Calu3 (cell line): ENCODE measurements around the gene VGLL4. TPM values are rescaled to one million over a fixed set of nuclear protein-coding genes. Genes with fewer than 3 reads are reported as not detected.

Experiments used
- BruUV-seq: library from RNA; stranded (reverse); fragments of 400-500 nt; replicated peaks from 2 replicates; lab custom pipeline; 2021; lab: Mats Ljungman, UMichigan
- CTCF ChIA-PET: fragments of 300-600 bp; sonication (Branson Sonifier 250); formaldehyde crosslinking; loops from one replicate; lab custom pipeline; 2022; ENCODE audit warnings: antibody characterized with exemption; lab: Charles Lee
- DNase-seq: peaks from one replicate; pipeline ENCODE4 v3.0.0; 2022
- H3K27ac Mint-ChIP-seq: one replicate; pipeline ENCODE4 v1.8.0; 2022; ENCODE audit warnings: mixed read lengths; ENCODE audit not compliant: unreplicated experiment
- H3K27me3 Mint-ChIP-seq: one replicate; pipeline ENCODE4 v1.8.0; 2022; ENCODE audit warnings: mixed read lengths; ENCODE audit not compliant: unreplicated experiment
- H3K36me3 Mint-ChIP-seq: one replicate; pipeline ENCODE4 v1.8.0; 2022; ENCODE audit warnings: mild to moderate bottlenecking, moderate library complexity, mixed read lengths; ENCODE audit not compliant: insufficient read depth, unreplicated experiment
- H3K4me1 Mint-ChIP-seq: one replicate; pipeline ENCODE4 v1.8.0; 2022; ENCODE audit warnings: mild to moderate bottlenecking, low read depth, mixed read lengths; ENCODE audit not compliant: unreplicated experiment
- H3K4me3 Mint-ChIP-seq: one replicate; pipeline ENCODE4 v1.8.0; 2022; ENCODE audit warnings: mild to moderate bottlenecking, low read depth, moderate library complexity, mixed read lengths; ENCODE audit not compliant: unreplicated experiment
- H3K9me3 Mint-ChIP-seq: one replicate; pipeline ENCODE4 v1.8.0; 2022; ENCODE audit warnings: low read depth, mixed read lengths; ENCODE audit not compliant: unreplicated experiment
- CTCF ChIP-seq: fragments of 200-600 bp; IDR thresholded peaks from one replicate; pipeline ENCODE4 v1.8.0; 2022; ENCODE audit warnings: antibody characterized with exemption; ENCODE audit not compliant: unreplicated experiment
- intact Hi-C: fragments of 100-400 bp; cut with micrococcal nuclease; formaldehyde crosslinking; loops from one replicate; pipeline ENCODE4 v1.10.0; 2022; ENCODE audit not compliant: unreplicated experiment
- total RNA-seq: library from RNA; stranded (reverse); gene quantifications from 2 replicates; pipeline ENCODE4 v1.2.3, GENCODE V29; 2022

VGLL4 gene
- total RNA-seq, 1 experiment from 2014 or later = 51.3 TPM

GRCh38 chr3:11589706-11590105 is 54.0 kb downstream of the VGLL4 start:
- Mint-ChIP-seq H3K36me3 (no peaks in the 10 kb centered on the region), H3K4me3 (no peak overlapping the region), H3K9me3 (no peaks in the 10 kb centered on the region), H3K27me3 (no peaks in the 10 kb centered on the region), H3K27ac (no peak overlapping the region), H3K4me1 (peaks cover 73% of the 10 kb centered on the region)
- DNase-seq = no peak
- CTCF ChIA-PET = interaction anchor here (0.6 kb wide), 1 partner anchor 11 kb away, joined by 6 read pairs; no protein-coding TSS in a partner anchor
- no peak for TF ChIP-seq CTCF
- BruUV-seq = no TSS peak
- intact Hi-C loops = no loop called here

- Mint-ChIP-seq H3K36me3 (no peaks in the 10 kb centered on the region), H3K4me1 (peaks cover 82% of the 10 kb centered on the region), H3K4me3 (no peak overlapping the region), H3K27me3 (no peaks in the 10 kb centered on the region), H3K9me3 (no peaks in the 10 kb centered on the region), H3K27ac (peak overlapping the region; percentile 28)
- intact Hi-C loops = no loop called here
- BruUV-seq = no TSS peak
- no peak for TF ChIP-seq CTCF
- CTCF ChIA-PET = no interaction called here
- no peak for DNase-seq
Observed at GRCh38 chr3:11588755-11589154, 55.0 kb downstream of the VGLL4 start.

GRCh38 chr3:11588338-11588737 is 55.4 kb downstream of the VGLL4 start:
- DNase-seq = no peak
- intact Hi-C loops = no loop called here
- Mint-ChIP-seq H3K36me3 (no peaks in the 10 kb centered on the region), H3K27me3 (no peaks in the 10 kb centered on the region), H3K27ac (no peak overlapping the region), H3K4me1 (peaks cover 82% of the 10 kb centered on the region), H3K9me3 (no peaks in the 10 kb centered on the region), H3K4me3 (no peak overlapping the region)
- CTCF ChIA-PET = no interaction called here
- BruUV-seq = no TSS peak
- no peak for TF ChIP-seq CTCF

- intact Hi-C loops = no loop called here
- no peak for TF ChIP-seq CTCF
- H3K27ac Mint-ChIP-seq = no peak overlapping the region
- H3K9me3 Mint-ChIP-seq = no peaks in the 10 kb centered on the region
- peaks cover 82% of the 10 kb centered on the region for H3K4me1 Mint-ChIP-seq
- CTCF ChIA-PET = no interaction called here
- no peak for DNase-seq
- H3K4me3 Mint-ChIP-seq = no peak overlapping the region
- H3K36me3 Mint-ChIP-seq = peaks cover under 1% of the 10 kb centered on the region
- BruUV-seq = no TSS peak
- H3K27me3 Mint-ChIP-seq = no peaks in the 10 kb centered on the region
Observed at GRCh38 chr3:11587766-11588165, 55.9 kb downstream of the VGLL4 start.
